H9 (cell line): ENCODE measurements around the gene LMX1A. TPM values are rescaled to one million over a fixed set of nuclear protein-coding genes. Genes with fewer than 3 reads are reported as not detected.

Source experiments
- DNase-seq: peaks from one replicate; pipeline ENCODE4 v3.0.0-alpha.2; 2017
- H2AFZ ChIP-seq: one replicate; pipeline ENCODE4 v1.6.1; 2013; ENCODE audit warnings: mild to moderate bottlenecking, low read length, control low read depth, moderate library complexity
- H2AK5ac ChIP-seq: 2 replicates; pipeline ENCODE4 v1.6.1; 2013; ENCODE audit warnings: low read length, control low read depth, mixed read lengths; ENCODE audit not compliant: insufficient read length
- H2BK120ac ChIP-seq: one replicate; pipeline ENCODE4 v1.6.1; 2013; ENCODE audit warnings: low read depth, mild to moderate bottlenecking, low read length, control low read depth, inconsistent platforms; ENCODE audit not compliant: poor library complexity, severe bottlenecking
- H2BK12ac ChIP-seq: 2 replicates; pipeline ENCODE4 v1.6.1; 2013; ENCODE audit warnings: low read length, control low read depth, mixed read lengths, low read depth; ENCODE audit not compliant: insufficient read length
- H2BK15ac ChIP-seq: 2 replicates; pipeline ENCODE4 v1.6.1; 2013; ENCODE audit warnings: low read depth, low read length, control low read depth
- H2BK20ac ChIP-seq: one replicate; pipeline ENCODE4 v1.6.1; 2013; ENCODE audit warnings: low read depth, mild to moderate bottlenecking, low read length, control low read depth, inconsistent platforms; ENCODE audit not compliant: poor library complexity, severe bottlenecking
- H2BK5ac ChIP-seq: 2 replicates; pipeline ENCODE4 v1.6.1; 2013; ENCODE audit warnings: low read length, control low read depth, mixed read lengths; ENCODE audit not compliant: insufficient read length
- H3K14ac ChIP-seq: 2 replicates; pipeline ENCODE4 v1.6.1; 2013; ENCODE audit warnings: low read length, control low read depth; ENCODE audit not compliant: insufficient read depth
- H3K18ac ChIP-seq: 2 replicates; pipeline ENCODE4 v1.6.1; 2013; ENCODE audit warnings: low read depth, mild to moderate bottlenecking, mixed read lengths, low read length, control low read depth; ENCODE audit not compliant: insufficient read length
- H3K23ac ChIP-seq: 2 replicates; pipeline ENCODE4 v1.6.1; 2013; ENCODE audit warnings: low read length, control low read depth, mixed read lengths, low read depth; ENCODE audit not compliant: insufficient read length
- H3K23me2 ChIP-seq: 2 replicates; pipeline ENCODE4 v1.6.1; 2013; ENCODE audit warnings: low read depth, mild to moderate bottlenecking, mixed read lengths, low read length, control low read depth; ENCODE audit not compliant: insufficient read length, poor library complexity, severe bottlenecking
- H3K27ac ChIP-seq: 2 replicates; pipeline ENCODE4 v1.5.1; 2013; ENCODE audit warnings: low read length, control low read depth, mixed read lengths, low read depth; ENCODE audit not compliant: insufficient read length
- H3K27me3 ChIP-seq: 2 replicates; pipeline ENCODE4 v1.6.1; 2013; ENCODE audit warnings: low read length, control low read depth, inconsistent platforms; ENCODE audit not compliant: insufficient read depth
- H3K4ac ChIP-seq: 2 replicates; pipeline ENCODE4 v1.6.1; 2013; ENCODE audit warnings: low read depth, mild to moderate bottlenecking, control low read depth, inconsistent platforms, low read length, moderate library complexity
- H3K4me1 ChIP-seq: 2 replicates; pipeline ENCODE4 v1.6.1; 2013; ENCODE audit warnings: low read length, control low read depth, inconsistent platforms; ENCODE audit not compliant: insufficient read depth
- H3K4me2 ChIP-seq: 2 replicates; pipeline ENCODE4 v1.6.1; 2013; ENCODE audit warnings: low read length, control low read depth, mixed read lengths; ENCODE audit not compliant: insufficient read length, insufficient read depth
- H3K56ac ChIP-seq: 2 replicates; pipeline ENCODE4 v1.6.1; 2013; ENCODE audit warnings: low read depth, mild to moderate bottlenecking, mixed read lengths, low read length, control low read depth; ENCODE audit not compliant: insufficient read length
- H3K79me1 ChIP-seq: 2 replicates; pipeline ENCODE4 v1.6.1; 2013; ENCODE audit warnings: low read depth, mild to moderate bottlenecking, moderate library complexity, low read length, control low read depth, inconsistent platforms; ENCODE audit not compliant: insufficient read depth, poor library complexity, severe bottlenecking
- H3K79me2 ChIP-seq: 2 replicates; pipeline ENCODE4 v1.6.1; 2013; ENCODE audit warnings: low read length, control low read depth, inconsistent platforms; ENCODE audit not compliant: insufficient read depth
- H3K9ac ChIP-seq: 2 replicates; pipeline ENCODE4 v1.6.1; 2013; ENCODE audit warnings: low read length, control low read depth, mixed read lengths; ENCODE audit not compliant: insufficient read length; ENCODE audit errors: extremely low read depth
- H3K9me3 ChIP-seq: one replicate; pipeline ENCODE4 v1.6.1; 2013; ENCODE audit warnings: low read depth, low read length, inconsistent platforms; ENCODE audit not compliant: control insufficient read depth
- H3T11ph ChIP-seq: one replicate; pipeline ENCODE4 v1.6.1; 2013; ENCODE audit warnings: mild to moderate bottlenecking, low read length, control low read depth, inconsistent platforms
- H4K20me1 ChIP-seq: one replicate; pipeline ENCODE4 v1.6.1; 2013; ENCODE audit not compliant: control insufficient read depth, insufficient read length, insufficient read depth
- H4K5ac ChIP-seq: 2 replicates; pipeline ENCODE4 v1.6.1; 2013; ENCODE audit warnings: low read depth, mild to moderate bottlenecking, mixed read lengths, low read length, control low read depth; ENCODE audit not compliant: insufficient read length
- H4K8ac ChIP-seq: replicated peaks from 2 replicates; pipeline ENCODE4 v1.6.1; 2013; ENCODE audit warnings: low read length, control low read depth, mixed read lengths, low read depth; ENCODE audit not compliant: insufficient read length
- H4K91ac ChIP-seq: 2 replicates; pipeline ENCODE4 v1.6.1; 2013; ENCODE audit warnings: low read depth, mild to moderate bottlenecking, moderate library complexity, mixed read lengths, low read length, control low read depth; ENCODE audit not compliant: insufficient read length
- H3K27ac Mint-ChIP-seq, 3 experiments: 2 replicates in 2 of 3; 3 replicates in 1 of 3; pipeline ENCODE4 v1.8.0; 2020 to 2021; ENCODE audit warnings: mixed read lengths in 3 of 3, mild to moderate bottlenecking in 1 of 3, moderate library complexity in 1 of 3
- H3K27me3 Mint-ChIP-seq: 2 replicates; pipeline ENCODE4 v1.8.0; 2021; ENCODE audit warnings: low read depth, mild to moderate bottlenecking, moderate library complexity, mixed read lengths
- H3K36me3 Mint-ChIP-seq, 3 experiments: 2 replicates in 2 of 3; 3 replicates in 1 of 3; pipeline ENCODE4 v1.8.0; 2020 to 2021; ENCODE audit warnings: low read depth in 3 of 3, mixed read lengths in 3 of 3; ENCODE audit not compliant: insufficient read depth in 1 of 3
- H3K4me1 Mint-ChIP-seq, 2 experiments: 2 replicates each; pipeline ENCODE4 v1.8.0; 2020; ENCODE audit warnings: mixed read lengths in 2 of 2
- H3K4me3 Mint-ChIP-seq, 2 experiments: 2 replicates in 1 of 2; 3 replicates in 1 of 2; pipeline ENCODE4 v1.8.0; 2020 to 2021; ENCODE audit warnings: mild to moderate bottlenecking in 2 of 2, mixed read lengths in 2 of 2, moderate library complexity in 1 of 2
- H3K9me3 Mint-ChIP-seq, 2 experiments: 2 replicates in 1 of 2; 3 replicates in 1 of 2; pipeline ENCODE4 v1.8.0; 2020; ENCODE audit warnings: mild to moderate bottlenecking in 2 of 2, mixed read lengths in 2 of 2, moderate library complexity in 1 of 2
- CTCF ChIP-seq: fragments of 200-600 bp; sonication (generic); conservative IDR thresholded peaks from 3 replicates; pipeline ENCODE4 v1.8.0; 2021; ENCODE audit warnings: antibody characterized with exemption, mild to moderate bottlenecking
- WGBS: extraction: QIAGEN DNeasy Blood & Tissue Kit; methylation state at CpG from one replicate; pipeline ENCODE4 v1.1.7; 2013; ENCODE audit warnings: missing lambda C conversion rate, low lambda C conversion rate, mixed read lengths; ENCODE audit not compliant: insufficient read length; ENCODE audit errors: extremely low coverage; 5-methylcytosine and 5-hydroxymethylcytosine counted together
- total RNA-seq: library from RNA; stranded (reverse); gene quantifications from 2 replicates; pipeline ENCODE4 v1.2.1, GENCODE V29; 2021

The LMX1A gene
- total RNA-seq, 1 experiment from 2014 or later, result not detected

GRCh38 chr1:165298203-165298820, 58.2 kb downstream of the LMX1A start:
- Histone ChIP-seq H3K4me2 (no peak overlapping the region), H2BK5ac (no peak overlapping the region), H2AK5ac (no peak overlapping the region), H3K4ac (no peak overlapping the region), H3K18ac (no peak overlapping the region), H2BK20ac (no peak overlapping the region), H3K27me3 (no peaks in the 10 kb centered on the region), H3K23me2 (no peaks in the 10 kb centered on the region), H2BK15ac (no peak overlapping the region), H3K56ac (no peak overlapping the region), H2BK120ac (no peak overlapping the region), H4K8ac (no peak overlapping the region), H2AFZ (no peak overlapping the region), H3K23ac (no peak overlapping the region), H3K4me1 (no peaks in the 10 kb centered on the region), H3K9me3 (no peaks in the 10 kb centered on the region), H3K9ac (no peak overlapping the region), H4K20me1 (no peaks in the 10 kb centered on the region), H4K5ac (no peak overlapping the region), H3K27ac (no peak overlapping the region), H3K79me2 (no peaks in the 10 kb centered on the region), H3K79me1 (no peaks in the 10 kb centered on the region), H2BK12ac (no peak overlapping the region), H3T11ph (no peak overlapping the region), H4K91ac (no peak overlapping the region), H3K14ac (no peak overlapping the region; the same call in 1 of the 2 replicates)
- Mint-ChIP-seq H3K4me3 (no peak overlapping the region), H3K27ac (no peak overlapping the region), H3K4me1 (peaks cover 3 to 4% of the 10 kb centered on the region in 2 experiments; a peak in 1 of 4 replicates), H3K36me3 (no peaks in the 10 kb centered on the region), H3K9me3 (no peaks in the 10 kb centered on the region), H3K27me3 (peaks cover 13% of the 10 kb centered on the region)
- TF ChIP-seq CTCF, result no peak
- no peak for DNase-seq
- WGBS, result no CpG with 5 or more reads among the region's 6 CpGs
